HepG2 (cell line): ENCODE results near the gene DHRS12. TPM values are rescaled to one million over a fixed set of nuclear protein-coding genes. Genes with fewer than 3 reads are reported as not detected.

Experiments used
- ARNT ChIP-seq: fragments of 450-650 bp; IDR thresholded peaks from 2 replicates; pipeline ENCODE4 v1.6.1; 2017
- ARNTL ChIP-seq: sonication (generic); formaldehyde crosslinking; IDR thresholded peaks from 2 replicates; pipeline ENCODE4 v1.4.0; 2020; ENCODE audit warnings: mild to moderate bottlenecking, missing genetic modification reagents
- ATF7 ChIP-seq, 2 experiments: fragments of 450-650 bp in 1 of 2; sonication (generic) in 1 of 2; formaldehyde crosslinking in 1 of 2; IDR thresholded peaks; 2 replicates each; pipeline versions ENCODE4 v1.4.0 to v1.6.1; 2016 to 2020; ENCODE audit warnings: antibody characterized with exemption in 1 of 2, mild to moderate bottlenecking in 1 of 2, missing genetic modification reagents in 1 of 2
- CENPT ChIP-seq: sonication (generic); formaldehyde crosslinking; IDR thresholded peaks from 2 replicates; pipeline ENCODE4 v1.8.0; 2022; ENCODE audit warnings: low read depth, mild to moderate bottlenecking, moderate library complexity, missing genetic modification reagents
- CREM ChIP-seq, 2 experiments: sonication (generic) in 1 of 2; formaldehyde crosslinking in 1 of 2; IDR thresholded peaks; 2 replicates each; pipeline versions ENCODE4 v1.4.0 to v1.6.1; 2016 to 2020; ENCODE audit warnings: antibody characterized with exemption in 1 of 2, mild to moderate bottlenecking in 1 of 2, missing genetic modification reagents in 1 of 2
- CTCF ChIP-seq: sonication (generic); formaldehyde crosslinking; IDR thresholded peaks from 2 replicates; pipeline ENCODE4 v1.5.0; 2020; ENCODE audit warnings: mild to moderate bottlenecking, missing genetic modification reagents, moderate library complexity
- HNRNPLL ChIP-seq: fragments of 200-400 bp; formaldehyde crosslinking; IDR thresholded peaks from 2 replicates; pipeline ENCODE4 v1.6.1; 2017; ENCODE audit warnings: mild to moderate bottlenecking, low read depth, low read length; ENCODE audit not compliant: poor library complexity, severe bottlenecking
- KDM4B ChIP-seq: sonication (generic); formaldehyde crosslinking; IDR thresholded peaks from 2 replicates; pipeline ENCODE4 v1.4.0; 2020; ENCODE audit warnings: missing genetic modification reagents
- KLF6 ChIP-seq: IDR thresholded peaks from 2 replicates; pipeline ENCODE4 v1.8.0; 2016; ENCODE audit warnings: missing biosample characterization, missing genetic modification reagents
- MAFG ChIP-seq: sonication (generic); formaldehyde crosslinking; IDR thresholded peaks from 2 replicates; pipeline ENCODE4 v1.5.1; 2020; ENCODE audit warnings: mild to moderate bottlenecking, missing genetic modification reagents
- NCOR1 ChIP-seq: fragments of 200-600 bp; sonication (generic); IDR thresholded peaks from 2 replicates; pipeline ENCODE4 v1.7.0; 2017; ENCODE audit warnings: antibody characterized with exemption, low read length, borderline replicate concordance
- NFE2 ChIP-seq: sonication (generic); formaldehyde crosslinking; IDR thresholded peaks from 2 replicates; pipeline ENCODE4 v1.4.0; 2020; ENCODE audit warnings: missing genetic modification reagents
- RAD21 ChIP-seq: fragments of 450-650 bp; formaldehyde crosslinking; IDR thresholded peaks from 2 replicates; pipeline ENCODE4 v1.5.0; 2020; ENCODE audit warnings: mild to moderate bottlenecking
- RELA ChIP-seq: sonication (generic); formaldehyde crosslinking; IDR thresholded peaks from 2 replicates; pipeline ENCODE4 v1.4.0; 2020; ENCODE audit warnings: missing genetic modification reagents
- SP1 ChIP-seq, 2 experiments: fragments of 450-650 bp in 1 of 2; sonication (generic) in 1 of 2; formaldehyde crosslinking in 1 of 2; IDR thresholded peaks; 2 replicates each; pipeline versions ENCODE4 v1.4.0 to v1.6.1; 2016 to 2020; ENCODE audit warnings: missing genetic modification reagents in 1 of 2
- TBL1XR1 ChIP-seq: fragments of 150-350 bp; IDR thresholded peaks from 2 replicates; pipeline ENCODE4 v1.6.1; 2014; ENCODE audit warnings: borderline replicate concordance, low read length; ENCODE audit not compliant: partially characterized antibody
- YY1 ChIP-seq: IDR thresholded peaks from 2 replicates; pipeline ENCODE4 v1.6.1; 2011; ENCODE audit warnings: low read length, low read depth, moderate library complexity, mild to moderate bottlenecking; ENCODE audit not compliant: insufficient read depth, insufficient replicate concordance
- ZBTB34 ChIP-seq: sonication (generic); formaldehyde crosslinking; IDR thresholded peaks from 2 replicates; pipeline ENCODE4 v1.8.0; 2022; ENCODE audit warnings: mild to moderate bottlenecking, missing genetic modification reagents
- ZNF10 ChIP-seq: sonication (generic); formaldehyde crosslinking; IDR thresholded peaks from 2 replicates; pipeline ENCODE4 v1.4.0; 2020; ENCODE audit warnings: mild to moderate bottlenecking, low read depth, missing genetic modification reagents, borderline replicate concordance
- ZNF263 ChIP-seq: sonication (generic); formaldehyde crosslinking; IDR thresholded peaks from 2 replicates; pipeline ENCODE4 v1.4.0; 2020; ENCODE audit warnings: missing genetic modification reagents
- ZNF510 ChIP-seq: sonication (generic); formaldehyde crosslinking; IDR thresholded peaks from 2 replicates; pipeline ENCODE4 v1.4.0; 2020; ENCODE audit warnings: low read depth, mild to moderate bottlenecking, missing genetic modification reagents
- ZNF660 ChIP-seq: sonication (generic); formaldehyde crosslinking; IDR thresholded peaks from 2 replicates; pipeline ENCODE4 v1.5.1; 2020; ENCODE audit warnings: mild to moderate bottlenecking, low read depth, missing genetic modification reagents, borderline replicate concordance
- ZNF720 ChIP-seq: sonication (generic); formaldehyde crosslinking; IDR thresholded peaks from 2 replicates; pipeline ENCODE4 v1.4.0; 2020; ENCODE audit warnings: missing genetic modification reagents
- ZNF747 ChIP-seq: sonication (generic); formaldehyde crosslinking; IDR thresholded peaks from 2 replicates; pipeline ENCODE4 v1.8.1; 2023; ENCODE audit warnings: missing genetic modification reagents, mild to moderate bottlenecking, borderline replicate concordance
- ZSCAN22 ChIP-seq: sonication (generic); formaldehyde crosslinking; IDR thresholded peaks from 2 replicates; pipeline ENCODE4 v1.4.0; 2020; ENCODE audit warnings: mild to moderate bottlenecking, missing genetic modification reagents
- polyA plus RNA-seq, 8 experiments: library from polyadenylated mRNA; depleted of rRNA in 3 of 8; stranded (reverse) in 7 of 8; unstranded in 1 of 8; fragments of >200 nt; fragmentation: Illumina TruSeq in 4 of 8; extraction: Trizol in 4 of 8; gene quantifications; 2 replicates each; pipeline versions ENCODE4 v1.2.1 to v1.2.3, GENCODE V29; 2011 to 2016; ENCODE audit warnings: low read depth in 4 of 8, missing spikeins in 1 of 8, mixed read lengths in 1 of 8; ENCODE audit not compliant: insufficient read depth in 1 of 8
- total RNA-seq, 5 experiments: library from RNA; depleted of rRNA; stranded (reverse); fragments of >200 nt; fragmentation: Illumina TruSeq; extraction: Trizol; gene quantifications; 2 replicates each; pipeline ENCODE4 v1.2.3, GENCODE V29; 2016; ENCODE audit warnings: low read depth in 1 of 5

DHRS12 gene
- total and polyA plus RNA-seq, 2 of the 13 experiments (the other 11 are each of a cell fraction or from before 2014, with no cell fraction given) = 7.2 to 8.4 TPM

- TF ChIP-seq NFE2 = no peak
- no peak for TF ChIP-seq NCOR1
- no peak for TF ChIP-seq SP1 (IDR thresholded peaks at IDR 0.05)
- TF ChIP-seq SP1 (CRISPR knock-in tag; IDR thresholded peaks at IDR 0.05) = peak; percentile 2; the same call in 1 of the 2 replicates
- TF ChIP-seq RAD21 (CRISPR knock-in tag) = 0 out of 2 replicates have a peak, but pooled peaks have one; percentile 6
- 0 out of 2 replicates have a peak, but pooled peaks have one; percentile 50 for TF ChIP-seq KDM4B (CRISPR knock-in tag)
- TF ChIP-seq CREM (IDR thresholded peaks at IDR 0.05) = 0 out of 2 replicates have a peak, but pooled peaks have one; percentile 6
- no peak for TF ChIP-seq CREM (CRISPR knock-in tag; IDR thresholded peaks at IDR 0.05)
- TF ChIP-seq RELA = 0 out of 2 replicates have a peak, but pooled peaks have one; percentile 70
- no peak for TF ChIP-seq ZNF660 (CRISPR knock-in tag)
- no peak for TF ChIP-seq CENPT (CRISPR knock-in tag)
- no peak for TF ChIP-seq ARNT
- TF ChIP-seq HNRNPLL = peak; percentile 34
- peak; percentile 35 for TF ChIP-seq YY1
- TF ChIP-seq ZNF263 (CRISPR knock-in tag) = no peak
- no peak for TF ChIP-seq CTCF (CRISPR knock-in tag)
- no peak for TF ChIP-seq ARNTL (CRISPR knock-in tag)
- TF ChIP-seq MAFG = no peak
- no peak for TF ChIP-seq ZNF720
- no peak for TF ChIP-seq TBL1XR1
- no peak for TF ChIP-seq ZNF747 (CRISPR knock-in tag)
- TF ChIP-seq ZNF10 (CRISPR knock-in tag) = no peak
- no peak for TF ChIP-seq ZSCAN22 (CRISPR knock-in tag)
- no peak for TF ChIP-seq ZBTB34 (CRISPR knock-in tag)
- TF ChIP-seq ZNF510 (CRISPR knock-in tag) = no peak
- TF ChIP-seq ATF7 (IDR thresholded peaks at IDR 0.05) = no peak
- peak; percentile 4; the same call in 1 of the 2 replicates for TF ChIP-seq ATF7 (CRISPR knock-in tag; IDR thresholded peaks at IDR 0.05)
- TF ChIP-seq KLF6 (CRISPR knock-in tag) = no peak
These were observed 571 bp upstream of the DHRS12 start (continued) for GRCh38 chr13:51804295-51805172.
